ENCODE data around the gene PRR27. TPM values are rescaled to one million over a fixed set of nuclear protein-coding genes. Genes with fewer than 3 reads are reported as not detected.

Gene PRR27
- total and polyA plus RNA-seq, 4 experiments from 2014 or later, result not detected

GRCh38 chr4:70183168-70183939 is 29.3 kb downstream of the PRR27 start:
- intact Hi-C loops (cut with micrococcal nuclease), result no loop called here
- no peak overlapping the region for H3K27ac Mint-ChIP-seq

GRCh38 chr4:70183940-70184246 is 29.9 kb downstream of the PRR27 start:
- ChIA-PET CTCF (ENCODE audit: partially characterized antibody) (no interaction called here), POLR2A (ENCODE audit: partially characterized antibody) (no interaction called here)
- no peaks in the 10 kb centered on the region for H3K4me1 ChIP-seq (ENCODE audit: insufficient read depth, low read length)
- no peaks in the 10 kb centered on the region for H3K36me3 ChIP-seq (ENCODE audit: insufficient read depth, low read length)
- H3K9me3 ChIP-seq (ENCODE audit: control insufficient read depth in 1 of 2, low read length in 2 of 2), result no peaks in the 10 kb centered on the region
- no peaks in the 10 kb centered on the region for H3K27me3 Mint-ChIP-seq
- DNase-seq, result no peak
- peaks cover 0 to 3% (median 0%) of the 10 kb centered on the region in 8 donors for H3K9me3 Mint-ChIP-seq
- no peak overlapping the region for H3K27ac Mint-ChIP-seq
- no peaks in the 10 kb centered on the region for H3K27me3 ChIP-seq (ENCODE audit: insufficient read depth, low read length)
- H3K4me3 Mint-ChIP-seq, result no peak overlapping the region
- no peak overlapping the region for H3K4me3 ChIP-seq (ENCODE audit: low read length in 2 of 2)
- H3K4me1 Mint-ChIP-seq, result no peaks in the 10 kb centered on the region
- no peak overlapping the region for H3K27ac ChIP-seq (ENCODE audit: low read depth, low read length)
- intact Hi-C loops (cut with micrococcal nuclease), result no loop called here
- no peaks in the 10 kb centered on the region for H3K36me3 Mint-ChIP-seq

More at GRCh38 chr4:70183168-70183939, 29.3 kb downstream of the PRR27 start:
- H3K27me3 ChIP-seq (ENCODE audit: insufficient read depth, low read length), result no peaks in the 10 kb centered on the region
- H3K9me3 ChIP-seq (ENCODE audit: control insufficient read depth in 1 of 2, low read length in 2 of 2), result no peaks in the 10 kb centered on the region
- no peak overlapping the region for H3K4me3 Mint-ChIP-seq
- H3K9me3 Mint-ChIP-seq, result peaks cover 0 to 3% (median 0%) of the 10 kb centered on the region in 8 donors
- H3K4me3 ChIP-seq (ENCODE audit: low read length in 2 of 2), result no peak overlapping the region
- DNase-seq, result peak in 1 of 5 donors; percentile 18
- no peak overlapping the region for H3K27ac ChIP-seq (ENCODE audit: low read depth, low read length)
- no peaks in the 10 kb centered on the region for H3K36me3 Mint-ChIP-seq
- no peaks in the 10 kb centered on the region for H3K4me1 ChIP-seq (ENCODE audit: insufficient read depth, low read length)
- no peaks in the 10 kb centered on the region for H3K36me3 ChIP-seq (ENCODE audit: insufficient read depth, low read length)
- CTCF ChIA-PET (ENCODE audit: partially characterized antibody), result no interaction called here
- POLR2A ChIA-PET (ENCODE audit: partially characterized antibody), result no interaction called here
- H3K27me3 Mint-ChIP-seq, result no peaks in the 10 kb centered on the region
- no peaks in the 10 kb centered on the region for H3K4me1 Mint-ChIP-seq

GRCh38 chr4:70187216-70187615 is 33.2 kb downstream of the PRR27 start:
- Mint-ChIP-seq H3K27ac (no peak overlapping the region), H3K4me3 (no peak overlapping the region), H3K4me1 (no peaks in the 10 kb centered on the region), H3K36me3 (no peaks in the 10 kb centered on the region), H3K9me3 (peaks cover 0 to 2% (median 0%) of the 10 kb centered on the region in 8 donors), H3K27me3 (no peaks in the 10 kb centered on the region)
- ChIA-PET POLR2A (ENCODE audit: partially characterized antibody) (no interaction called here), CTCF (ENCODE audit: partially characterized antibody) (no interaction called here)
- no peaks in the 10 kb centered on the region for H3K27me3 ChIP-seq (ENCODE audit: insufficient read depth, low read length)
- H3K9me3 ChIP-seq (ENCODE audit: control insufficient read depth in 1 of 2, low read length in 2 of 2), result no peaks in the 10 kb centered on the region
- intact Hi-C loops (cut with micrococcal nuclease), result no loop called here
- H3K27ac ChIP-seq (ENCODE audit: low read depth, low read length), result no peak overlapping the region
- no peak overlapping the region for H3K4me3 ChIP-seq (ENCODE audit: low read length in 2 of 2)
- H3K4me1 ChIP-seq (ENCODE audit: insufficient read depth, low read length), result no peaks in the 10 kb centered on the region
- no peaks in the 10 kb centered on the region for H3K36me3 ChIP-seq (ENCODE audit: insufficient read depth, low read length)
- DNase-seq, result no peak

- Mint-ChIP-seq H3K36me3 (no peaks in the 10 kb centered on the region), H3K4me3 (no peak overlapping the region), H3K27ac (no peak overlapping the region), H3K27me3 (no peaks in the 10 kb centered on the region), H3K4me1 (no peaks in the 10 kb centered on the region), H3K9me3 (peaks cover 0 to 2% (median 0%) of the 10 kb centered on the region in 8 donors)
- Histone ChIP-seq H3K27ac (ENCODE audit: low read depth, low read length) (no peak overlapping the region), H3K4me1 (ENCODE audit: insufficient read depth, low read length) (no peaks in the 10 kb centered on the region), H3K4me3 (ENCODE audit: low read length in 2 of 2) (no peak overlapping the region), H3K9me3 (ENCODE audit: control insufficient read depth in 1 of 2, low read length in 2 of 2) (no peaks in the 10 kb centered on the region), H3K27me3 (ENCODE audit: insufficient read depth, low read length) (no peaks in the 10 kb centered on the region), H3K36me3 (ENCODE audit: insufficient read depth, low read length) (no peaks in the 10 kb centered on the region)
- POLR2A ChIA-PET (ENCODE audit: partially characterized antibody), result no interaction called here
- DNase-seq, result no peak
- intact Hi-C loops (cut with micrococcal nuclease), result no loop called here
- CTCF ChIA-PET (ENCODE audit: partially characterized antibody), result no interaction called here
These were observed 36.5 kb downstream of the PRR27 start for GRCh38 chr4:70190579-70190978.

- H3K27ac ChIP-seq (ENCODE audit: low read depth, low read length), result no peak overlapping the region
- intact Hi-C loops (cut with micrococcal nuclease), result no loop called here
- no peaks in the 10 kb centered on the region for H3K9me3 ChIP-seq (ENCODE audit: control insufficient read depth in 1 of 2, low read length in 2 of 2)
- DNase-seq, result no peak
- H3K9me3 Mint-ChIP-seq, result peaks cover 0 to 2% (median 0%) of the 10 kb centered on the region in 8 donors
- no peak overlapping the region for H3K4me3 ChIP-seq (ENCODE audit: low read length in 2 of 2)
- H3K36me3 ChIP-seq (ENCODE audit: insufficient read depth, low read length), result no peaks in the 10 kb centered on the region
- H3K27ac Mint-ChIP-seq, result no peak overlapping the region
- no peak overlapping the region for H3K4me3 Mint-ChIP-seq
- H3K27me3 ChIP-seq (ENCODE audit: insufficient read depth, low read length), result no peaks in the 10 kb centered on the region
- ChIA-PET CTCF (ENCODE audit: partially characterized antibody) (no interaction called here), POLR2A (ENCODE audit: partially characterized antibody) (no interaction called here)
- no peaks in the 10 kb centered on the region for H3K27me3 Mint-ChIP-seq
- no peaks in the 10 kb centered on the region for H3K36me3 Mint-ChIP-seq
- no peaks in the 10 kb centered on the region for H3K4me1 Mint-ChIP-seq
- no peaks in the 10 kb centered on the region for H3K4me1 ChIP-seq (ENCODE audit: insufficient read depth, low read length)
These were observed 37.6 kb downstream of the PRR27 start for GRCh38 chr4:70191647-70192046.

- Mint-ChIP-seq H3K4me1 (no peaks in the 10 kb centered on the region), H3K36me3 (no peaks in the 10 kb centered on the region), H3K27ac (no peak overlapping the region), H3K4me3 (no peak overlapping the region), H3K9me3 (peaks cover 0 to 2% (median 0%) of the 10 kb centered on the region in 8 donors), H3K27me3 (no peaks in the 10 kb centered on the region)
- H3K4me1 ChIP-seq (ENCODE audit: insufficient read depth, low read length), result no peaks in the 10 kb centered on the region
- CTCF ChIA-PET (ENCODE audit: partially characterized antibody), result no interaction called here
- H3K27me3 ChIP-seq (ENCODE audit: insufficient read depth, low read length), result no peaks in the 10 kb centered on the region
- H3K4me3 ChIP-seq (ENCODE audit: low read length in 2 of 2), result no peak overlapping the region
- H3K36me3 ChIP-seq (ENCODE audit: insufficient read depth, low read length), result no peaks in the 10 kb centered on the region
- no peak for DNase-seq
- H3K9me3 ChIP-seq (ENCODE audit: control insufficient read depth in 1 of 2, low read length in 2 of 2), result no peaks in the 10 kb centered on the region
- H3K27ac ChIP-seq (ENCODE audit: low read depth, low read length), result no peak overlapping the region
- POLR2A ChIA-PET (ENCODE audit: partially characterized antibody), result no interaction called here
- intact Hi-C loops (cut with micrococcal nuclease), result no loop called here
These were observed 38.9 kb downstream of the PRR27 start for GRCh38 chr4:70192895-70193294.

- Histone ChIP-seq H3K4me1 (ENCODE audit: insufficient read depth, low read length) (no peaks in the 10 kb centered on the region), H3K4me3 (ENCODE audit: low read length in 2 of 2) (no peak within 1 kb of the TSS), H3K27ac (ENCODE audit: low read depth, low read length) (no peak within 1 kb of the TSS), H3K36me3 (ENCODE audit: insufficient read depth, low read length) (no peaks in the 10 kb centered on the region), H3K27me3 (ENCODE audit: insufficient read depth, low read length) (no peaks in the 10 kb centered on the region), H3K9me3 (ENCODE audit: control insufficient read depth in 1 of 2, low read length in 2 of 2) (no peaks in the 10 kb centered on the region)
- intact Hi-C loops (cut with micrococcal nuclease), result no loop called here
- ChIA-PET CTCF (ENCODE audit: partially characterized antibody) (no interaction called here), POLR2A (ENCODE audit: partially characterized antibody) (no interaction called here)
- Mint-ChIP-seq H3K27ac (no peak within 1 kb of the TSS), H3K4me1 (no peaks in the 10 kb centered on the region), H3K9me3 (peaks cover 0 to 2% (median 0%) of the 10 kb centered on the region in 8 donors), H3K4me3 (no peak within 1 kb of the TSS), H3K36me3 (no peaks in the 10 kb centered on the region), H3K27me3 (no peaks in the 10 kb centered on the region)
- no peak for DNase-seq
These were observed 41.4 kb downstream of the PRR27 start, which contains the start of gene ODAM for GRCh38 chr4:70195425-70195824. Gene ODAM (plus strand): TSS chr4:70195725. CDS start chr4:70196544, 819 bp downstream.
